Inflammatory macrophage (primary cell): Measurements from ENCODE around the gene SPTBN1.

Experiments used
- DNase-seq, 2 donors: peaks; one replicate each; pipeline ENCODE4 v3.0.0-alpha.2; 2020 to 2022

SPTBN1 gene

GRCh38 chr2:54636415-54637139, 180.4 kb downstream of the SPTBN1 start:
- peak; percentile 7 to 32 for DNase-seq

GRCh38 chr2:54638103-54638502, 182.0 kb downstream of the SPTBN1 start:
- peak in 1 of 2 donors; percentile 22 for DNase-seq

- DNase-seq = no peak
Observed at GRCh38 chr2:54638774-54639187, 182.7 kb downstream of the SPTBN1 start.

GRCh38 chr2:54639609-54640008, 183.5 kb downstream of the SPTBN1 start:
- DNase-seq = no peak

- DNase-seq = no peak
Observed at GRCh38 chr2:54640834-54641540, 184.9 kb downstream of the SPTBN1 start.

- no peak for DNase-seq
Observed at GRCh38 chr2:54641988-54642387, 185.9 kb downstream of the SPTBN1 start.

- no peak for DNase-seq
Observed at GRCh38 chr2:54642677-54643430, 186.7 kb downstream of the SPTBN1 start.

- no peak for DNase-seq
Observed at GRCh38 chr2:54644236-54644635, 188.1 kb downstream of the SPTBN1 start.

- DNase-seq = no peak
Observed at GRCh38 chr2:54646170-54646927, 190.2 kb downstream of the SPTBN1 start.

- no peak for DNase-seq
Observed at GRCh38 chr2:54648256-54648655, 192.1 kb downstream of the SPTBN1 start.

- DNase-seq = no peak
Observed at GRCh38 chr2:54649191-54649590, 193.1 kb downstream of the SPTBN1 start.

- DNase-seq = no peak
Observed at GRCh38 chr2:54649633-54650032, 193.5 kb downstream of the SPTBN1 start.

- DNase-seq = no peak
Observed at GRCh38 chr2:54650612-54651011, 194.5 kb downstream of the SPTBN1 start.

- no peak for DNase-seq
Observed at GRCh38 chr2:54651291-54651690, 195.2 kb downstream of the SPTBN1 start.

- no peak for DNase-seq
Observed at GRCh38 chr2:54652540-54652939, 196.4 kb downstream of the SPTBN1 start.

GRCh38 chr2:54653572-54654204, 197.6 kb downstream of the SPTBN1 start:
- DNase-seq = no peak

- DNase-seq = no peak
Observed at GRCh38 chr2:54655046-54655809, 199.1 kb downstream of the SPTBN1 start.

GRCh38 chr2:54656863-54657262, 200.7 kb downstream of the SPTBN1 start:
- DNase-seq = no peak

GRCh38 chr2:54657664-54658083, 201.5 kb downstream of the SPTBN1 start:
- DNase-seq = peak; percentile 39 to 61

GRCh38 chr2:54658564-54659071, 202.5 kb downstream of the SPTBN1 start:
- no peak for DNase-seq

GRCh38 chr2:54659527-54659926, 203.4 kb downstream of the SPTBN1 start:
- DNase-seq = no peak
